Liver (tissue), 9 donors: ENCODE results near the gene HMOX2. TPM values are rescaled to one million over a fixed set of nuclear protein-coding genes. Genes with fewer than 3 reads are reported as not detected.

Experiments used
- DNase-seq: peaks from one replicate; pipeline ENCODE4 v3.0.0-alpha.2; 2017; ENCODE audit warnings: low spot score
- H3K27ac ChIP-seq, 2 donors: one replicate each; pipeline ENCODE4 v1.7.0; 2013; ENCODE audit warnings: inconsistent platforms in 2 of 2, low read length in 2 of 2, control low read depth in 1 of 2, low read depth in 1 of 2, mild to moderate bottlenecking in 1 of 2
- H3K27me3 ChIP-seq, 4 donors: one replicate each; pipeline versions ENCODE4 v1.6.1 to v1.7.0; 2013; ENCODE audit warnings: low read length in 3 of 4, inconsistent platforms in 1 of 4, mild to moderate bottlenecking in 1 of 4, moderate library complexity in 1 of 4; ENCODE audit not compliant: control insufficient read depth in 4 of 4, insufficient read depth in 4 of 4
- H3K36me3 ChIP-seq, 4 donors: one replicate each; pipeline versions ENCODE4 v1.6.1 to v1.7.0; 2013; ENCODE audit warnings: low read length in 3 of 4, mild to moderate bottlenecking in 3 of 4, low read depth in 1 of 4, moderate library complexity in 1 of 4; ENCODE audit not compliant: control insufficient read depth in 4 of 4, insufficient read depth in 3 of 4
- H3K4me1 ChIP-seq, 4 donors: one replicate each; pipeline versions ENCODE4 v1.6.1 to v1.7.0; 2013; ENCODE audit warnings: low read length in 3 of 4, mild to moderate bottlenecking in 3 of 4, moderate library complexity in 1 of 4; ENCODE audit not compliant: control insufficient read depth in 4 of 4, insufficient read depth in 4 of 4
- H3K4me3 ChIP-seq, 3 donors: one replicate each; pipeline versions ENCODE4 v1.6.1 to v1.7.0; 2013; ENCODE audit warnings: low read length in 3 of 3, control low read depth in 1 of 3, low read depth in 1 of 3, mild to moderate bottlenecking in 1 of 3
- H3K9ac ChIP-seq, 2 donors: one replicate each; pipeline ENCODE4 v1.7.0; 2013; ENCODE audit warnings: low read length in 2 of 2, mild to moderate bottlenecking in 2 of 2, moderate library complexity in 2 of 2, control low read depth in 1 of 2, low read depth in 1 of 2
- H3K9me3 ChIP-seq, 4 donors: one replicate each; pipeline versions ENCODE4 v1.6.1 to v1.7.0; 2013; ENCODE audit warnings: low read length in 3 of 4; ENCODE audit not compliant: control insufficient read depth in 4 of 4
- ATF3 ChIP-seq: IDR thresholded peaks from 2 replicates; pipeline ENCODE4 v1.6.1; 2016; ENCODE audit warnings: antibody characterized with exemption
- CTCF ChIP-seq: fragments of 150-350 bp; IDR thresholded peaks from 2 replicates; pipeline ENCODE4 v1.5.1; 2017; ENCODE audit warnings: improper control_type of control experiment, low read depth, low read length; ENCODE audit not compliant: missing input control
- EGR1 ChIP-seq, 2 donors: IDR thresholded peaks; 2 replicates each; pipeline ENCODE4 v1.6.1; 2016 to 2018; ENCODE audit warnings: antibody characterized with exemption in 2 of 2, low read depth in 2 of 2
- FOXA1 ChIP-seq: IDR thresholded peaks from 2 replicates; pipeline ENCODE4 v1.6.1; 2016; ENCODE audit warnings: antibody characterized with exemption
- FOXA2 ChIP-seq: IDR thresholded peaks from 2 replicates; pipeline ENCODE4 v1.6.1; 2016; ENCODE audit warnings: antibody characterized with exemption
- GABPA ChIP-seq, 2 donors: IDR thresholded peaks in 1 of 2; conservative IDR thresholded peaks in 1 of 2; 2 replicates each; pipeline ENCODE4 v1.6.1; 2016; ENCODE audit warnings: antibody characterized with exemption in 2 of 2, mild to moderate bottlenecking in 1 of 2, moderate library complexity in 1 of 2
- HNF4A ChIP-seq, 2 donors: conservative IDR thresholded peaks; 2 replicates each; pipeline ENCODE4 v1.6.1; 2016; ENCODE audit warnings: antibody characterized with exemption in 2 of 2, mild to moderate bottlenecking in 2 of 2
- JUND ChIP-seq, 2 donors: IDR thresholded peaks; 2 replicates each; pipeline ENCODE4 v1.6.1; 2016; ENCODE audit warnings: antibody characterized with exemption in 2 of 2
- MAX ChIP-seq: IDR thresholded peaks from 2 replicates; pipeline ENCODE4 v1.6.1; 2016; ENCODE audit warnings: antibody characterized with exemption
- NR2F2 ChIP-seq: IDR thresholded peaks from 2 replicates; pipeline ENCODE4 v1.6.1; 2016; ENCODE audit warnings: antibody characterized with exemption
- RAD21 ChIP-seq, 2 donors: IDR thresholded peaks; 2 replicates each; pipeline ENCODE4 v1.6.1; 2016; ENCODE audit warnings: antibody characterized with exemption in 2 of 2, mild to moderate bottlenecking in 2 of 2
- REST ChIP-seq: IDR thresholded peaks from 2 replicates; pipeline ENCODE4 v1.6.1; 2016; ENCODE audit warnings: antibody characterized with exemption, mild to moderate bottlenecking
- RXRA ChIP-seq, 2 donors: IDR thresholded peaks; 2 replicates each; pipeline ENCODE4 v1.6.1; 2017 to 2018; ENCODE audit warnings: antibody characterized with exemption in 2 of 2, mild to moderate bottlenecking in 1 of 2
- SP1 ChIP-seq: IDR thresholded peaks from 2 replicates; pipeline ENCODE4 v1.6.1; 2018; ENCODE audit warnings: antibody characterized with exemption, mild to moderate bottlenecking
- YY1 ChIP-seq: IDR thresholded peaks from 2 replicates; pipeline ENCODE4 v1.6.1; 2016; ENCODE audit warnings: antibody characterized with exemption, mild to moderate bottlenecking
- ZBTB33 ChIP-seq: IDR thresholded peaks from 2 replicates; pipeline ENCODE4 v1.6.1; 2016; ENCODE audit warnings: antibody characterized with exemption
- WGBS: extraction: QIAGEN DNeasy Blood & Tissue Kit; methylation state at CpG from one replicate; pipeline ENCODE4 v1.1.7; 2013; 5-methylcytosine and 5-hydroxymethylcytosine counted together
- polyA plus RNA-seq, 2 donors: library from polyadenylated mRNA; stranded (reverse) in 1 of 2; unstranded in 1 of 2; fragments of 200-250 nt in 1 of 2; fragments of >200 nt in 1 of 2; fragmentation: Nextera tagmentation in 1 of 2; extraction: Ambion mirVana in 1 of 2; gene quantifications; one replicate each; pipeline versions ENCODE4 v1.2.1 to v1.2.3, GENCODE V29; 2013 to 2015
- total RNA-seq, 2 donors: library from RNA; depleted of rRNA; stranded (reverse); fragments of >200 nt; gene quantifications; one replicate each; pipeline ENCODE4 v1.2.3, GENCODE V29; 2014
- donor health status: healthy.
- donor health status: healthy.
- donor health status: healthy.
- donor health status: healthy.
- donor health status: healthy.

HMOX2 gene
- total and polyA plus RNA-seq, 4 donors, result 11.4 to 81.5 (median 61.5) TPM

GRCh38 chr16:4511441-4512082 lies 35.4 kb downstream of the HMOX2 start:
- 73% methylated on average over 9 of the region's 9 CpGs for WGBS
- H3K27me3 ChIP-seq, result no peaks in the 10 kb centered on the region
- peaks cover 22 to 47% (median 30%) of the 10 kb centered on the region in 4 donors for H3K36me3 ChIP-seq
- DNase-seq, result peak; percentile 57
- no peak overlapping the region for H3K4me3 ChIP-seq
- no peak overlapping the region for H3K27ac ChIP-seq
- H3K9ac ChIP-seq, result no peak overlapping the region
- H3K4me1 ChIP-seq, result peaks cover 0 to 14% (median 5%) of the 10 kb centered on the region in 4 donors
- TF ChIP-seq RAD21 (IDR thresholded peaks at IDR 0.05) (peak; percentile 62 to 82), ATF3 (no peak), CTCF (peak; percentile 52)
- H3K9me3 ChIP-seq, result no peaks in the 10 kb centered on the region

GRCh38 chr16:4512473-4512872 lies 36.3 kb downstream of the HMOX2 start:
- Histone ChIP-seq H3K36me3 (peaks cover 21 to 46% (median 25%) of the 10 kb centered on the region in 4 donors), H3K27me3 (no peaks in the 10 kb centered on the region), H3K9ac (no peak overlapping the region), H3K4me1 (peaks cover 0 to 14% (median 5%) of the 10 kb centered on the region in 4 donors), H3K9me3 (no peaks in the 10 kb centered on the region), H3K4me3 (no peak overlapping the region), H3K27ac (no peak overlapping the region)
- TF ChIP-seq RXRA (IDR thresholded peaks at IDR 0.05) (no peak), HNF4A (conservative IDR thresholded peaks at IDR 0.05) (no peak), REST (no peak), EGR1 (IDR thresholded peaks at IDR 0.05; ENCODE audit: low read depth in 2 of 2) (no peak), ZBTB33 (no peak), CTCF (no peak), RAD21 (IDR thresholded peaks at IDR 0.05) (no peak), ATF3 (no peak), FOXA2 (no peak), FOXA1 (no peak), GABPA (IDR thresholded peaks at IDR 0.05 in 1 of 2, conservative IDR thresholded peaks at IDR 0.05 in 1 of 2) (no peak), YY1 (no peak), NR2F2 (no peak), JUND (IDR thresholded peaks at IDR 0.05) (no peak), SP1 (no peak), MAX (no peak)
- no peak for DNase-seq
- 97% methylated on average over 10 of the region's 10 CpGs for WGBS
